Endothelial cell of umbilical vein (primary cell): ENCODE results near the gene RGS6. TPM values are rescaled to one million over a fixed set of nuclear protein-coding genes. Genes with fewer than 3 reads are reported as not detected.

Source experiments
- BruUV-seq: library from RNA; stranded (reverse); fragments of 400-500 nt; replicated peaks from 2 replicates; lab custom pipeline; 2021; lab: Mats Ljungman, UMichigan
- CTCF ChIA-PET: fragments of 300-600, 350-600 bp; sonication (Branson Sonifier 250); formaldehyde crosslinking; loops from one replicate; lab custom pipeline; 2021; ENCODE audit warnings: antibody characterized with exemption, inconsistent platforms; lab: Charles Lee
- POLR2A ChIA-PET: fragments of 300-600, 350-600 bp; sonication (Branson Sonifier 250); formaldehyde crosslinking; loops from one replicate; lab custom pipeline; 2021; ENCODE audit warnings: antibody characterized with exemption, inconsistent platforms; lab: Charles Lee
- DNase-seq: peaks from one replicate; pipeline ENCODE4 v3.0.0-alpha.2; 2011; ENCODE audit warnings: low read depth, low spot score
- FAIRE-seq: peaks from 2 replicates; lab custom pipeline; 2011; peaks lifted over from hg19 to GRCh38; lab: Jason Lieb, UNC
- H2AFZ ChIP-seq: 2 replicates; pipeline ENCODE4 v1.6.0; 2012; ENCODE audit warnings: low read depth, low read length, control low read depth, inconsistent platforms
- H3K27ac ChIP-seq: 2 replicates; pipeline ENCODE4 v1.5.1; 2011; ENCODE audit warnings: low read depth, mild to moderate bottlenecking, control low read depth, low read length, moderate library complexity; ENCODE audit not compliant: insufficient read depth
- H3K27me3 ChIP-seq, 2 experiments: 2 replicates each; pipeline versions ENCODE4 v1.6.0 to v1.6.1; 2011; ENCODE audit warnings: low read length in 2 of 2, mixed read lengths in 1 of 2; ENCODE audit not compliant: control insufficient read depth in 2 of 2, insufficient read depth in 2 of 2
- H3K36me3 ChIP-seq, 2 experiments: 2 replicates in 1 of 2; 3 replicates in 1 of 2; pipeline ENCODE4 v1.5.1; 2011; ENCODE audit warnings: low read length in 2 of 2, mild to moderate bottlenecking in 1 of 2, moderate library complexity in 1 of 2; ENCODE audit not compliant: control insufficient read depth in 2 of 2, insufficient read depth in 2 of 2; ENCODE audit errors: extremely low read depth in 1 of 2
- H3K4me1 ChIP-seq: 3 replicates; pipeline ENCODE4 v1.5.1; 2011; ENCODE audit warnings: mild to moderate bottlenecking, low read length; ENCODE audit not compliant: control insufficient read depth, insufficient read depth; ENCODE audit errors: extremely low read depth
- H3K4me2 ChIP-seq: 2 replicates; pipeline ENCODE4 v1.6.1; 2011; ENCODE audit warnings: low read length, control low read depth, mixed read lengths; ENCODE audit not compliant: insufficient read depth
- H3K4me3 ChIP-seq, 3 experiments: fragments of 200-600 bp in 1 of 3; sonication (generic), shearing (Covaris generic) in 1 of 3; replicated peaks in 1 of 3; 2 replicates each; pipeline ENCODE4 v1.5.1; 2011 to 2016; ENCODE audit warnings: control low read depth in 3 of 3, low read length in 3 of 3, mild to moderate bottlenecking in 2 of 3, inconsistent platforms in 1 of 3, low read depth in 1 of 3, moderate library complexity in 1 of 3; ENCODE audit not compliant: insufficient read depth in 1 of 3
- H3K79me2 ChIP-seq: 2 replicates; pipeline ENCODE4 v1.6.0; 2012; ENCODE audit warnings: low read length, inconsistent platforms; ENCODE audit not compliant: control insufficient read depth, insufficient read depth
- H3K9ac ChIP-seq: replicated peaks from 2 replicates; pipeline ENCODE3; 2011; ENCODE audit warnings: low read length, control low read depth; ENCODE audit not compliant: insufficient read depth; ENCODE audit errors: extremely low read depth
- H3K9me1 ChIP-seq: replicated peaks from 3 replicates; pipeline ENCODE4 v1.6.0; 2011; ENCODE audit warnings: mild to moderate bottlenecking, low read length; ENCODE audit not compliant: control insufficient read depth, insufficient read depth; ENCODE audit errors: extremely low read depth
- H3K9me3 ChIP-seq: replicated peaks from 2 replicates; pipeline ENCODE4 v1.5.1; 2012; ENCODE audit warnings: low read length, inconsistent platforms; ENCODE audit not compliant: control insufficient read depth, insufficient read depth
- H4K20me1 ChIP-seq: replicated peaks from 2 replicates; pipeline ENCODE3; 2011; ENCODE audit warnings: mild to moderate bottlenecking, low read length; ENCODE audit not compliant: control insufficient read depth, insufficient read depth; ENCODE audit errors: extremely low read depth
- CTCF ChIP-seq, 2 donors: IDR thresholded peaks; 1 replicate in 1 of 2; 2 replicates in 1 of 2; pipeline ENCODE4 v1.5.1; 2011; ENCODE audit warnings: low read length in 2 of 2, mild to moderate bottlenecking in 2 of 2, moderate library complexity in 2 of 2, control low read depth in 1 of 2, inconsistent platforms in 1 of 2, low read depth in 1 of 2; ENCODE audit not compliant: insufficient read depth in 1 of 2; ENCODE audit errors: extremely low read depth in 1 of 2
- EZH2 ChIP-seq: IDR thresholded peaks from 2 replicates; pipeline ENCODE4 v1.6.1; 2012; ENCODE audit warnings: borderline replicate concordance, low read depth, mild to moderate bottlenecking, moderate library complexity, low read length, inconsistent platforms; ENCODE audit not compliant: severe bottlenecking
- FOS ChIP-seq: IDR thresholded peaks from 2 replicates; pipeline ENCODE4 v1.6.1; 2011; ENCODE audit warnings: mild to moderate bottlenecking, low read length, moderate library complexity, borderline replicate concordance; ENCODE audit not compliant: insufficient read depth
- GATA2 ChIP-seq: IDR thresholded peaks from 2 replicates; pipeline ENCODE4 v1.7.0; 2011; ENCODE audit warnings: low read depth, mild to moderate bottlenecking, moderate library complexity, mixed read lengths, low read length; ENCODE audit not compliant: insufficient read length, insufficient read depth
- JUN ChIP-seq: IDR thresholded peaks from 2 replicates; pipeline ENCODE4 v1.6.1; 2011; ENCODE audit warnings: borderline replicate concordance, low read depth; ENCODE audit not compliant: insufficient read length, insufficient read depth
- MAX ChIP-seq: IDR thresholded peaks from 2 replicates; pipeline ENCODE4 v1.6.1; 2011; ENCODE audit not compliant: insufficient read depth, insufficient read length
- MYC ChIP-seq: IDR thresholded peaks from one replicate; pipeline ENCODE4 v1.6.1; 2011; ENCODE audit warnings: mild to moderate bottlenecking, low read depth, low read length
- POLR2A ChIP-seq: IDR thresholded peaks from 2 replicates; pipeline ENCODE4 v1.6.1; 2012; ENCODE audit warnings: low read depth, mild to moderate bottlenecking, control low read depth, low read length
- POLR2AphosphoS5 ChIP-seq: IDR thresholded peaks from 2 replicates; pipeline ENCODE4 v1.6.1; 2012; ENCODE audit warnings: low read depth, mild to moderate bottlenecking, control low read depth, low read length, moderate library complexity; ENCODE audit not compliant: insufficient read depth
- dilution Hi-C: fragments of 300-500 bp; cut with MboI; formaldehyde crosslinking; loops from one replicate; pipeline ENCODE4 v1.15.0; 2019; ENCODE audit warnings: low sequenced_read_pairs; ENCODE audit not compliant: extremely low pct_ligation_motif_present
- intact Hi-C: fragments of 100-400 bp; cut with micrococcal nuclease; formaldehyde crosslinking; loops from one replicate; pipeline ENCODE4 v1.10.0; 2022
- polyA plus RNA-seq, 4 experiments: library from polyadenylated mRNA; depleted of rRNA in 3 of 4; stranded (reverse) in 3 of 4; unstranded in 1 of 4; fragments of >200 nt; gene quantifications; 2 replicates each; pipeline versions ENCODE4 v1.2.1 to v1.2.3, GENCODE V29; 2011 to 2012; ENCODE audit warnings: missing spikeins in 1 of 4
- total RNA-seq: library from RNA; stranded (reverse); gene quantifications from 2 replicates; pipeline ENCODE4 v1.2.3, GENCODE V29; 2021

Gene RGS6
- total and polyA plus RNA-seq, 2 donors (not counting 3 experiments of a cell fraction or from before 2014, with no cell fraction given) = not detected

GRCh38 chr14:72097173-72097783 lies 165.0 kb downstream of the RGS6 start:
- no peak overlapping the region for H3K4me3 ChIP-seq
- POLR2A ChIA-PET = no interaction called here
- no peaks in the 10 kb centered on the region for H3K36me3 ChIP-seq
- H4K20me1 ChIP-seq = no peaks in the 10 kb centered on the region
- H2AFZ ChIP-seq = no peak overlapping the region
- H3K27ac ChIP-seq = no peak overlapping the region
- H3K9me3 ChIP-seq = no peaks in the 10 kb centered on the region
- no peak overlapping the region for H3K9ac ChIP-seq
- no peaks in the 10 kb centered on the region for H3K4me1 ChIP-seq
- H3K9me1 ChIP-seq = no peaks in the 10 kb centered on the region
- DNase-seq = no peak
- BruUV-seq = no TSS peak
- CTCF ChIA-PET = no interaction called here
- FAIRE-seq = no peak
- TF ChIP-seq EZH2 = no peak
- no peak for TF ChIP-seq GATA2
- no peak for TF ChIP-seq MYC
- TF ChIP-seq FOS = no peak
- no peak for TF ChIP-seq JUN
- no peak for TF ChIP-seq CTCF (IDR thresholded peaks at IDR 0.05; ENCODE audit: extremely low read depth in 1 of 2, insufficient read depth in 1 of 2, low read depth in 1 of 2, low read length in 2 of 2)
- TF ChIP-seq POLR2A = no peak
- no peak for TF ChIP-seq POLR2AphosphoS5
- no peak for TF ChIP-seq MAX
- no peak overlapping the region for H3K4me2 ChIP-seq
- intact Hi-C loops (no loop called here), dilution Hi-C loops (no loop called here)
- H3K27me3 ChIP-seq = no peaks in the 10 kb centered on the region
- H3K79me2 ChIP-seq = no peaks in the 10 kb centered on the region
